Caco-2 (cell line): Measurements from ENCODE around the gene HOXC9. TPM values are rescaled to one million over a fixed set of nuclear protein-coding genes. Genes with fewer than 3 reads are reported as not detected.

Experiments used
- BruUV-seq: library from RNA; stranded (reverse); fragments of 400-500 nt; replicated peaks from 2 replicates; lab custom pipeline; 2021; lab: Mats Ljungman, UMichigan
- CTCF ChIA-PET: fragments of 300-600 bp; sonication (Branson Sonifier 250); formaldehyde crosslinking; loops from one replicate; lab custom pipeline; 2022; ENCODE audit warnings: antibody characterized with exemption; lab: Charles Lee
- POLR2A ChIA-PET: fragments of 300-600 bp; sonication (Branson Sonifier 250); formaldehyde crosslinking; loops from one replicate; lab custom pipeline; 2022; ENCODE audit warnings: antibody characterized with exemption; lab: Charles Lee
- DNase-seq, 2 experiments: peaks; one replicate each; pipeline versions ENCODE4 v3.0.0 to v3.0.0-alpha.2; 2020 to 2022
- H3K27me3 ChIP-seq: replicated peaks from 2 replicates; pipeline ENCODE4 v1.6.0; 2011; ENCODE audit warnings: low read length; ENCODE audit not compliant: control insufficient read depth, insufficient read depth
- H3K36me3 ChIP-seq: 2 replicates; pipeline ENCODE4 v1.5.1; 2011; ENCODE audit warnings: low read length; ENCODE audit not compliant: control insufficient read depth, insufficient read depth
- H3K4me1 ChIP-seq: fragments of 250-450 bp; sonication (Bioruptor Pico); 2 replicates; pipeline ENCODE4 v1.5.1; 2020; ENCODE audit warnings: mild to moderate bottlenecking
- H3K4me3 ChIP-seq: 2 replicates; pipeline ENCODE4 v1.5.1; 2011; ENCODE audit warnings: low read depth, mild to moderate bottlenecking, control low read depth, low read length
- H3K9me3 ChIP-seq: fragments of 250-450 bp; sonication (Bioruptor Pico); 2 replicates; pipeline ENCODE4 v1.5.1; 2020; ENCODE audit warnings: mild to moderate bottlenecking, moderate library complexity
- H3K27ac Mint-ChIP-seq: one replicate; pipeline ENCODE4 v1.8.0; 2022; ENCODE audit warnings: mixed read lengths; ENCODE audit not compliant: unreplicated experiment
- H3K27me3 Mint-ChIP-seq: one replicate; pipeline ENCODE4 v1.8.0; 2022; ENCODE audit warnings: mixed read lengths; ENCODE audit not compliant: insufficient read depth, unreplicated experiment
- H3K36me3 Mint-ChIP-seq: one replicate; pipeline ENCODE4 v1.8.0; 2022; ENCODE audit warnings: mild to moderate bottlenecking, mixed read lengths; ENCODE audit not compliant: insufficient read depth, unreplicated experiment
- H3K4me1 Mint-ChIP-seq: one replicate; pipeline ENCODE4 v1.8.0; 2022; ENCODE audit warnings: low read depth, mixed read lengths; ENCODE audit not compliant: unreplicated experiment
- H3K4me3 Mint-ChIP-seq: one replicate; pipeline ENCODE4 v1.8.0; 2022; ENCODE audit warnings: mild to moderate bottlenecking, moderate library complexity, mixed read lengths; ENCODE audit not compliant: unreplicated experiment
- H3K9me3 Mint-ChIP-seq: one replicate; pipeline ENCODE4 v1.8.0; 2022; ENCODE audit warnings: mixed read lengths; ENCODE audit not compliant: unreplicated experiment
- CTCF ChIP-seq, 2 experiments: fragments of 200-600 bp in 1 of 2; IDR thresholded peaks; 1 replicate in 1 of 2; 2 replicates in 1 of 2; pipeline versions ENCODE4 v1.5.1 to v1.8.0; 2011 to 2022; ENCODE audit warnings: antibody characterized with exemption in 1 of 2, control low read depth in 1 of 2, inconsistent platforms in 1 of 2, low read depth in 1 of 2, low read length in 1 of 2, mild to moderate bottlenecking in 1 of 2, moderate library complexity in 1 of 2; ENCODE audit not compliant: insufficient read depth in 1 of 2, severe bottlenecking in 1 of 2, unreplicated experiment in 1 of 2
- intact Hi-C: fragments of 100-400 bp; cut with micrococcal nuclease; formaldehyde crosslinking; loops from one replicate; pipeline ENCODE4 v1.10.0; 2022; ENCODE audit not compliant: unreplicated experiment
- total RNA-seq: library from RNA; stranded (reverse); gene quantifications from 2 replicates; pipeline ENCODE4 v1.2.3, GENCODE V29; 2022

The HOXC9 gene
- total RNA-seq, 1 experiment from 2014 or later: 2.9 TPM

- peak; percentile 87 to 88 for DNase-seq
- intact Hi-C loops: loop anchor here (5.0 kb wide), 1 partner anchor 146 kb away; no protein-coding TSS in a partner anchor
- H3K27ac Mint-ChIP-seq: peak overlapping the region; percentile 76
- peak overlapping the region; percentile 71 for H3K4me3 Mint-ChIP-seq
- no peaks in the 10 kb centered on the region for H3K9me3 ChIP-seq
- no peaks in the 10 kb centered on the region for H3K36me3 ChIP-seq
- peak overlapping the region; percentile 5; the same call in 1 of the 2 replicates for H3K4me3 ChIP-seq
- peaks cover 31% of the 10 kb centered on the region for H3K4me1 ChIP-seq
- H3K4me1 Mint-ChIP-seq: peaks cover 21% of the 10 kb centered on the region
- no TSS peak for BruUV-seq
- CTCF ChIA-PET: interaction anchor here (0.8 to 2.3 kb wide), 6 partner anchors 14 to 248 kb away, joined by 3 to 18 read pairs (median 4); partner anchors contain the start of genes HOXC10 and HOXC13
- no peaks in the 10 kb centered on the region for H3K27me3 ChIP-seq
- TF ChIP-seq CTCF (IDR thresholded peaks at IDR 0.05; ENCODE audit: insufficient read depth in 1 of 2, low read depth in 1 of 2, low read length in 1 of 2, severe bottlenecking in 1 of 2, unreplicated experiment in 1 of 2): no peak
- H3K36me3 Mint-ChIP-seq: peaks cover 9% of the 10 kb centered on the region
- no peaks in the 10 kb centered on the region for H3K27me3 Mint-ChIP-seq
- POLR2A ChIA-PET: interaction anchor here (0.6 to 2.3 kb wide), 4 partner anchors 15 to 447 kb away, joined by 3 to 10 read pairs (median 5); partner anchors contain the start of gene HOXC13
- H3K9me3 Mint-ChIP-seq: no peaks in the 10 kb centered on the region
Measured at GRCh38 chr12:53952871-53953734, 46.9 kb upstream of the HOXC9 start.

DNA sequence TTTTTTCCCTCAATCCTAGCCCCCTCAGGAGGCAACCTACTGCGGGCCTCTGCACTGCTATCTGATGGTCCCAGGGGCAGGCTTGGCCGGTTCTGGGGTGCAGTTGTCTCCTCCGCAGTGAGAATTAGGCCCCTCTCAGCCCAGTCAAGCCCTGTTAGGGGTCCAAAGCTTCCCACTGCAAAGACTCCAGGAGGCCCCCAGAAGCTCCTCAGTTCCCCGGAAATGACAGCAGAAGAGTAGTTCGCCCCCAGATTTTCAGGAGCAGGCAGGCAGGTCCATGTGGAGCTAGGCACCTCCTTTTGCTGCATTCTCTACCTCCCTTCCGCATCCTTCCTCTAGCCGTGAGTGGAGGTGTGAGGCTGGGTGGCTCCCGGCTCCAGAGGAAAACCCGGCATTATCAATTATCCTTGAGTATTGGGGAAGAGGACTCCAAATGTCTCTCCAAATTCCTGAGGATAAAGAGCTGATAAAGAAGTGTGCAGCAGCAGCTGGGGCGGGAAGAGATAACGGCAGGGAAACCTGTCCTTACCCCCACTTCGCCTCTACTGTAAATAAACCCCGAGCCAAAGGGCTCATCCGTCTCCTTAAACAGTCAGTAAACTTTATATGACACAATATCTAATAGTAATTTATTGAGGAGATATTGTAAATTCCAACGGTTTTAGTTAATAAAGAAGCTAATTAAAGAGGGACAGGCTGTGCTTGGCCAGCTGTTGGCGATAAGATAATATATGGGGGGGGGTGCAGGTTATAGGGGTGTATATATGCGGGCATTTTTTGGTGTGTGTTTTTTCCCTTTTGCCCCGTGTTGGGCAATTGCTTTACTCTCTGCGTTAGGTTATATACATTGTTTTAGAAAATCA, 45.9 kb upstream of the HOXC9 start:
- intact Hi-C loops: loop anchor here (1.0 to 5.0 kb wide), 3 partner anchors 16 to 147 kb away; partner anchors contain the start of gene HOXC13
- ChIA-PET POLR2A (interaction anchor here (1.0 to 2.3 kb wide), 3 partner anchors 14 to 25 kb away, joined by 3 to 10 read pairs (median 5); no protein-coding TSS in a partner anchor), CTCF (interaction anchor here (0.8 to 2.3 kb wide), 3 partner anchors 15 to 123 kb away, joined by 3 to 18 read pairs (median 5); partner anchors contain the start of gene HOXC13)
- Histone ChIP-seq H3K36me3 (no peaks in the 10 kb centered on the region), H3K4me1 (peaks cover 31% of the 10 kb centered on the region), H3K9me3 (no peaks in the 10 kb centered on the region), H3K4me3 (peak overlapping the region; percentile 94), H3K27me3 (no peaks in the 10 kb centered on the region)
- BruUV-seq: no TSS peak
- no peaks in the 10 kb centered on the region for H3K9me3 Mint-ChIP-seq
- peak overlapping the region; percentile 76 for H3K27ac Mint-ChIP-seq
- DNase-seq: no peak
- peaks cover 9% of the 10 kb centered on the region for H3K36me3 Mint-ChIP-seq
- H3K4me3 Mint-ChIP-seq: peak overlapping the region; percentile 71
- H3K4me1 Mint-ChIP-seq: peaks cover 17% of the 10 kb centered on the region
- H3K27me3 Mint-ChIP-seq: no peaks in the 10 kb centered on the region
- no peak for TF ChIP-seq CTCF (IDR thresholded peaks at IDR 0.05; ENCODE audit: insufficient read depth in 1 of 2, low read depth in 1 of 2, low read length in 1 of 2, severe bottlenecking in 1 of 2, unreplicated experiment in 1 of 2)
